Bronchial epithelial cell (primary cell): ENCODE results near the gene TNIP2. TPM values are rescaled to one million over a fixed set of nuclear protein-coding genes. Genes with fewer than 3 reads are reported as not detected.

Experiments used
- DNase-seq: peaks from one replicate; pipeline ENCODE4 v3.0.0-alpha.2; 2010; ENCODE audit warnings: low read depth
- FAIRE-seq: peaks from 2 replicates; lab custom pipeline; 2011; peaks lifted over from hg19 to GRCh38; lab: Jason Lieb, UNC
- H3K27me3 ChIP-seq: 2 replicates; pipeline ENCODE4 v1.5.1; 2011; ENCODE audit warnings: low read length; ENCODE audit not compliant: control insufficient read depth, insufficient read depth
- H3K36me3 ChIP-seq: 2 replicates; pipeline ENCODE4 v1.5.1; 2011; ENCODE audit warnings: low read length; ENCODE audit not compliant: control insufficient read depth, insufficient read depth
- H3K4me3 ChIP-seq: 2 replicates; pipeline ENCODE4 v1.5.1; 2011; ENCODE audit warnings: mild to moderate bottlenecking, low read depth, low read length, control low read depth
- CTCF ChIP-seq: IDR thresholded peaks from 2 replicates; pipeline ENCODE4 v1.5.1; 2011; ENCODE audit warnings: mild to moderate bottlenecking, moderate library complexity, low read length, control low read depth, inconsistent platforms; ENCODE audit not compliant: insufficient read depth, severe bottlenecking
- total RNA-seq: library from RNA; depleted of rRNA; stranded (reverse); fragments of >200 nt; gene quantifications from 2 replicates; pipeline ENCODE4 v1.2.1, GENCODE V29; 2014

TNIP2 gene
- total RNA-seq, 1 donor from 2014 or later = 64.5 TPM

GRCh38 chr4:2734612-2735011 lies 21.5 kb downstream of the TNIP2 start:
- FAIRE-seq (no peak), DNase-seq (no peak)
- Histone ChIP-seq H3K36me3 (peaks cover 9% of the 10 kb centered on the region), H3K27me3 (no peaks in the 10 kb centered on the region), H3K4me3 (no peak overlapping the region)
- TF ChIP-seq CTCF = no peak

- Histone ChIP-seq H3K36me3 (peaks cover 11% of the 10 kb centered on the region), H3K4me3 (no peak overlapping the region), H3K27me3 (no peaks in the 10 kb centered on the region)
- DNase-seq (no peak), FAIRE-seq (no peak)
- no peak for TF ChIP-seq CTCF
Measured at GRCh38 chr4:2733844-2734574, 22.1 kb downstream of the TNIP2 start.

GRCh38 chr4:2733001-2733843 lies 22.9 kb downstream of the TNIP2 start:
- Histone ChIP-seq H3K27me3 (no peaks in the 10 kb centered on the region), H3K4me3 (no peak overlapping the region), H3K36me3 (peaks cover 11% of the 10 kb centered on the region)
- FAIRE-seq (no peak), DNase-seq (no peak)
- TF ChIP-seq CTCF = no peak

- TF ChIP-seq CTCF = no peak
- FAIRE-seq (no peak), DNase-seq (no peak)
- Histone ChIP-seq H3K4me3 (no peak overlapping the region), H3K27me3 (no peaks in the 10 kb centered on the region), H3K36me3 (peaks cover 11% of the 10 kb centered on the region)
Measured at GRCh38 chr4:2732526-2732925, 23.6 kb downstream of the TNIP2 start.

- FAIRE-seq (peak; percentile 88), DNase-seq (no peak)
- TF ChIP-seq CTCF = no peak
- Histone ChIP-seq H3K36me3 (peaks cover 11% of the 10 kb centered on the region), H3K4me3 (no peak overlapping the region), H3K27me3 (no peaks in the 10 kb centered on the region)
Measured at GRCh38 chr4:2731907-2732317, 24.2 kb downstream of the TNIP2 start.
